Glomerular endothelial cell (primary cell): ENCODE data around the gene TMEM191B. TPM values are rescaled to one million over a fixed set of nuclear protein-coding genes. Genes with fewer than 3 reads are reported as not detected.
"Not testable (repeated sequence)": the region's sequence is repeated elsewhere in the genome, so short reads cannot be mapped to it uniquely, and the experiment has no call there.

Experiments
- DNase-seq: peaks from one replicate; pipeline ENCODE4 v3.0.0-alpha.2; 2011; ENCODE audit warnings: low read depth, low spot score; ENCODE audit errors: extremely low read depth
- total RNA-seq: library from RNA; depleted of rRNA; stranded (reverse); fragments of >200 nt; gene quantifications from 2 replicates; pipeline ENCODE4 v1.2.3, GENCODE V29; 2015

TMEM191B gene
- total RNA-seq: 0.76 TPM in 1 of 2 replicates, not detected in the other

DNA sequence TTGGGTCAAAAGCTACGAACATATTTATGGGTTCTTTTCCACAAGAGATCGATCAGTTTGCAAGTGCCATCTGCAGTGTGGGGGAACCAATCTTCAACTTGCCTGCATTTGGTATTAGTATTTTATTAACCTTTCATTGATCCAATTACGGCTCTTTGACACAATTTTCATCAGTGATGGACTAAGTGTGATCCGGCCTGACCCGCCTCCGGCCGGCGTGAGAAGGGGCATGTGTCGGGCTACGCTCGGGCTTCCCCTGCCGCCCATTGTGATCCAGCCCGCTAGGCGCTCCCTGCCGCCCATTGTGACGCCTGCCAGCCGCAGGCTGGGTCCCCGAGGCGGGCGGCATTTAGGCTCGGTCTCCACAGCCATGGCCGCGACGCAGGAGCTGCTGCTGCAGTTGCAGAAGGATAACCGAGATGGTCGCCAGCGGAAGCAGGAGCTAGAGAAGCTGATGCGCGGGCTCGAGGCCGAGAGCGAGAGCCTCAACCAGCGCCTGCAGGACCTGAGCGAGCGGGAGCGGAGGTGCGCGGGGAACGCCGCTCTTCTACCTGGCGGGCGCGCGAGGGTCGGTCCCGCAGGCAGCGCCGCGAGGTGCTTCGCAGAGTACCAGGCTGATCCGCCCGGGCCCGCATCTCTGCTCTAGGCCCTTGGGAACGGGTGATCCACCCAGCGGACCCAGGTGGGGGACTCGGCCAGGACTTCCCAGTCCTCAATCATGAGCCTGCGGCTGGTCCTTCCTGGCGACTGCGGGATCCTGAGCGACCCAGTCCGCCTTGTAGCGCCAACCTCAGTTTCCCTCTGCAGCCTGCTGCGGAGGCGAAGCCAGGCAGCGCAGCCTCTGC lies at the start of gene TMEM191B:
Gene TMEM191B, plus strand, starts transcription at position 51 of the 845 bp plus-strand sequence. Its CDS starts 179 bp downstream, at position 230.
- DNase-seq: not testable (repeated sequence)

DNA sequence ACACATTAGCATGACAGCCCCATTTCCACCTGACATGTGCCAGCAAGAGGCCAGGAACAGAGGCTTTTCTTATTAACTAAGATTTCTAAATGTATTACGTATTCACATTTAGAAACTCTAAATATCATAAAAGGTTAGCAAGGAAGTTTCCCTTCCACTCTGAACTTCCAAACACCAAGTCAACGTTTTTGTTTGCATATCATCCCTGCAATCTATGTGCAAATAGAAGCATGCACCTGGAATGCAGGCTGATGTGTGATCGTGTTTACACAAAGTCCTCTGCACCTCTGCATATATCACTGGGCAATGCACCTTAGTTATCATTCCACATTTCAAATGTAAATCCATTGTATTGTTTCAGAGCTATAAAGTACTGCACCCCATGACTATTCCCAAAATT lies 31.4 kb upstream of the TMEM191B start:
- DNase-seq: not testable (repeated sequence)

DNA sequence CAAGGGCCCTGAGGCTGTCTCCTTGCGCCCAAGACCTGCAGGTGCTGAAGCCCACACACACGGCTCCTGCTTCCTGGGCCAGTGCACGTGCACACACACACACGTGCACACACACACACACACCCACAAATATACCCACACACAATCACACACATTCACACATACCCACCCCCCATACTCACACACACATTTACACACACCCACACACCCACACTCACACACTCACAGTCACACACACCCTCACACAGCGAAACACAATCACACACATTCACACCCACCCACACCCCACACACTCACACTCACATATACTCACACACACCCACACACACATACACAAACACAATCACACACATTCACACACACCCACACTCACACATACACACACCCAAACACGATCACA lies 16.3 kb upstream of the TMEM191B start:
- not testable (repeated sequence) for DNase-seq

- not testable (repeated sequence) for DNase-seq
These were observed 15.2 kb upstream of the TMEM191B start for GRCh38 chr22:18512378-18512777.

GRCh38 chr22:18513454-18513853 lies 14.1 kb upstream of the TMEM191B start:
- not testable (repeated sequence) for DNase-seq

GRCh38 chr22:18518061-18518460 lies 9.5 kb upstream of the TMEM191B start, which contains the start of gene GGTLC3:
Gene GGTLC3, minus strand, starts transcription at chr22:18518161. Its CDS starts 264 bp downstream, at chr22:18517897.
- not testable (repeated sequence) for DNase-seq

DNA sequence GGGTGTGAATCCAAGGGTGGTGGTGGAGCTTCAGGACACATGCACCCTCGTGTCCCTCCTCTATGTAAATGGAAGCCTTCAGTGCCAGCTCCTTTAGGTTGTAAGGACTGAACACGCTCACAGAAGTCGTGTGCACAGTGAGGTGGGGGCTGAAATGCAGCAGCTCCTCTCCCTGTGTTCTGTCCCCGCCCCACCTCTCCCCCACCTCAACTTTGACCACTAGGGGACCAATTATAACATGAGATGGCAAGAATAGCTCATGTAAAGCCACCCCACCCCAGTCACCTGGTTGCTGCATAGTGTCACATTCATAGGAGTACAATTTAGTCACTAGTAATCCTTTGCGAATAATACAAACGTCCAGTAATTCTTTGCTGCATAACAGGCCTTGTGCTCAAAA lies 4.8 kb upstream of the TMEM191B start:
- DNase-seq: not testable (repeated sequence)

DNA sequence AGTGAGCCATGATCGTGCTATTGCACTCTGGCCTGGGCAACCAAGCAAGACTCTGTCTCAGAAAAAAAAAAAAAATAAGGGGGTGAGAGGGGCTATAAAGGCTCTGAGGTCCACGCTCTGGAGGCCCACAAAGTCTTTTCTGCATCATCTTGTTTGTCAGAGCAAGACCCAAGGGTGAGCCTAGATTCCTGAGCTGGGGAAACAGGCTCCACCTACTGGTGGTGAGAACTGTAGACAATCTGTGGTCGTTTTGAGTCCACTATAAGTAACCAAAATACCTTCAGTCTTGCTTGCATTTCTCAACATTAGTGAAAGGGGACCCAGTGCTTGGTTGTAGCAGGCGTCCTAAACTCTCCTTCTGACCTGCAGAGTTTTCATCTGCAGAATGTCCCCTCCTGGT lies 4.3 kb upstream of the TMEM191B start:
- DNase-seq: not testable (repeated sequence)

DNA sequence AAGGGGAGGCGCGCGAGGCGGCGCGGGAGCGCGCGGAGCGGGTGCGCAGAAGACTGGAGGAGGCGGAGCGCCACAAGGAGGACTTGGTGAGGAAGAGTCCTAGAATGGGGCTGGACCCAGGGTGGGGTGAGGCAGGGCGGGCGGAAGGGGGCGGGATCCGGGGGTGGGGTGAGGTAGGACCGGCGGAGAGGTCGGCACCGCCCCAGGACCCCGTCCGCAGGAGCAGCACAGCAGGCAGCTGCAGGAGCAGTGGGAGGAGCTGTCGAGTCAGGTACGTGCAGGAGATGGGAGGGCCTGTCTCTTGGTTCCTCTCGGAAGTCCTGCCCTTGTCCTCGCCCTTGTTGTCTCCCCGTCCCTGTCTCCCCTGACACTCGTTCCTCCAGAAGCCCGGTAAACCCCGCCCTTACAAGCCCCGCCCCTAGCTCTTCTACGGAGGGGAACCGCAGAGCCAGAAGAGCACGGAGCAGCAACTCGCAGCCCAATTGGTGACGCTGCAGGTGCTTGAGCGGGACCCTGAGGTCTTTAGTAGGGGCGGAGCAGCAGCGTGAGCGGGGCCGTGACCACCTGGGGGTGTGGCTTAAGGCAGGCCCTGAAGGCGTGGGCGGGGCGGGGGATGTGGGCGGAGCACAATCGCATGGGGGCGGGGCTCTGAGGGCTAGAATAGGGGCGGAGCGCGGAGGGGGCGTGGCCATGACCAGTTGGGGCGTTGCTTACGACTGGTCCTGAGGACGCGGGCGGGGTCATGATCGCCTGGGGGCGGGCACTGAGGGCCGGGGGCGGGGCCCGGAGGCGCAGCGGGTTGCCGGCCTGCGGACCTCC lies 1.2 kb downstream of the TMEM191B start:
- DNase-seq: not testable (repeated sequence)

GRCh38 chr22:18529416-18530145 lies 2.0 kb downstream of the TMEM191B start:
- not testable (repeated sequence) for DNase-seq

DNA sequence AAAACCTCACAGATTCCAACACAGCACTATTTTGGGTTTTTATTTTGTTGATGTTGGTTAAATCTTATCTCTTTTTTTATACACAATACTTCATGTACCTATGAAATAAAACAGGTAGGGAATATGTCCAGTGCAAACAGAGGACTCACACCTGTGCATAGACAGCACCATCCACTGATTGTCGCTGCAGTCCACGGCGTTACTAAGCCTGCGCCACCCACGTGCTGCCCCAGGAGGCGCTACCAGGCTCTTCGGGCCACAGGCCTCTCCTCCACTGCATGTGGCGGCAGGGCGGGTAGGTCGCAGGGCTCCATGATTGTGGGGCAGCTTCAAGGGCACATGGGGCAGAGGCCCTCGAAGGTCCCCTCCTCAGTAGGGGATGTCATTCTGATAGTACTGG lies 6.0 kb downstream of the TMEM191B start:
- DNase-seq: not testable (repeated sequence)

DNA sequence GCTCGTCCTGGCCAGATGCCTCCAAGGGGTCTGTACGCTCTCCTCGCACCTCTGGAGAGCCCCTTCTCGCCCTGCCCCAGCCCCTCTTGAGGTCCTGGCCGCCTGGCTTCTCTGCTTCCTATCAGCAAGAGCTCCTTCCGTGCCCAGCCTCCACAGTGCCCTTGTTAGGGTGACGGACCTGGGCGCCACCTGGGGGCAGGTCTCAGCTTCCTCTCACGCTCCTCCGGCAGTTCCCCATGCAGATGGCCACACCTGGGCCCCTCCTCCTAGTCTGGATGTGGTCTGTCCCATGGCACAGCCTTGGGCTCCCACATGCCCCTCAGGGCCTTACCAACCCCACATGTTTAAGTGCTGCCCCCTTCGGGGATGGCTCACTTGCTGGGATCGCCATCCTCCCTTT lies 6.7 kb downstream of the TMEM191B start:
- DNase-seq: not testable (repeated sequence)

- not testable (repeated sequence) for DNase-seq
These were observed 12.4 kb downstream of the TMEM191B start for GRCh38 chr22:18539994-18540393.

- DNase-seq: not testable (repeated sequence)
These were observed 15.8 kb downstream of the TMEM191B start for GRCh38 chr22:18543400-18543799.

GRCh38 chr22:18544615-18545014 lies 17.0 kb downstream of the TMEM191B start:
- DNase-seq: not testable (repeated sequence)

GRCh38 chr22:18549458-18550179 lies 22.0 kb downstream of the TMEM191B start:
- not testable (repeated sequence) for DNase-seq

DNA sequence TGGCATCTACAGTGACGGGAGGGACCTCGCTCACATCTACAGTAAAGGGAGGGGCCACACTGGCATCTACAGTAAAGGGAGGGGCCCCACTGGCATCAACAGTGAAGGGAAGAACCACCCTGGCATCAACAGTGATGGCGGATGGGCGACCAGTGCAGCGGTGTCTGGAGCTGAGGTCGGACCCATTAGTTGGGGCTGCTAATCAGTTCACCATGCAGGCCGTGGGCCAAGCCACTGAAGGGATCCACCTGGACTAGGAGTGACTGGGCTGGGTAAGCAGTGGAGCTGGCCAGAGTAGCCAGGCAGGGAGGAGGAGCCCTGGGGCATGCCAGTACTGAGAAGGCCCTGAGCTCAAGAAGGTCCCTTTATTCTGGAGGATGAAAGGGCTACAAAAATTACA lies 23.4 kb downstream of the TMEM191B start:
- not testable (repeated sequence) for DNase-seq

DNA sequence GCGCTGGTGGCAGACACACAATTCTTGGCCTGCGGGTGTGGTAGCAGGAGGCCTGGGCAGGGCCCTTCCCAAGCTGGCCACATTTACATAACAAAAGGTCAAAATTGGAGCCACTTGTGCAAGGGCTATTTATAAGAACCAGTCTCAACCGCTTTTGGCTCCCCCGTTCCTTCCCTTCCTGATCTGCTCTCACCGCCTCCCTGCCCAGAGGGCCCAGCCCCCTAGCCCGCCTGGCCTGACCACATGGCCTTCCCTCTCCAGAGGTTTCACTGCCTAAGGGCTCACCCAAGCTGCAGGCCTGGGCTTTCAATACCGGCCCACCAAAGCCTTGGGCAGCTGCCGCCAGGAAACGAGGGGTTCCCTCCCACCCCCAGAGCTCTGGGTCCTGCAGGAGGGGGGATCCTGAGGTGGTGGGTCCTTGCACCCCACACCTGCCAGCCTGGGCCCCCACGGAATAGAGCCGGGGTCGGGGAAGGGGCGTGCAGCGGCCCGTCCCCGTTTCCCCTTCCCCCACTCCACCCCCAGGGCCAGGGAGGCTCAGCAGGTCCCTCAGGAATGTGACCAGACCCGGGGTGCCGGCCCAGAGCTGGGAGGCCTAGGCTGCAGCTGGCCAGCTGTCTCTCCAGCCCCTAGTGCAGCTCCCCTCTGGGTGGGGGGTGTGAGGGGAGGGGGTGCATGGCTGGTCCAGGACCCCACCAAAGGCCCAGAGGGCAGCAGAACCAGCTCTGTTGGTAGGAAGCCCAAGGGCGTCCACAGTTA lies 25.4 kb downstream of the TMEM191B start:
- not testable (repeated sequence) for DNase-seq
